Measurements from ENCODE around the gene CNDP2.

GRCh38 chr18:74532511-74533025, 36.4 kb downstream of the CNDP2 start:
- TF ChIP-seq CTCF (IDR thresholded peaks at IDR 0.05), result no peak
- no peak for TF ChIP-seq POLR2A (IDR thresholded peaks at IDR 0.05)
- TF ChIP-seq POLR2AphosphoS5 (IDR thresholded peaks at IDR 0.05), result no peak

All from breast epithelium (tissue), 3 donors.